IMR-90 (cell line): ENCODE results near the gene GATA3. TPM values are rescaled to one million over a fixed set of nuclear protein-coding genes. Genes with fewer than 3 reads are reported as not detected.

Experiments used
- ATAC-seq: fragments of 200-7000 bp; cut with Tn5 transposase; 2 replicates; pipeline ENCODE4 v1.9.1; 2020; ENCODE audit warnings: low read depth, mild to moderate bottlenecking, moderate library complexity
- BruUV-seq: library from RNA; stranded (reverse); fragments of 400-500 nt; replicated peaks from 2 replicates; lab custom pipeline; 2021; lab: Mats Ljungman, UMichigan
- CTCF ChIA-PET: fragments of 300-600 bp; formaldehyde crosslinking; extraction: SDS; loops from one replicate; lab custom pipeline; 2021; ENCODE audit warnings: antibody characterized with exemption; lab: Yijun Ruan, JAX
- POLR2A ChIA-PET: fragments of 300-600 bp; sonication (Branson Sonifier 250); formaldehyde crosslinking; loops from one replicate; lab custom pipeline; 2022; ENCODE audit warnings: antibody characterized with exemption; ENCODE audit not compliant: unreplicated experiment; lab: Charles Lee
- DNase-seq: peaks from one replicate; pipeline ENCODE4 v3.0.0; 2013
- H2AFZ ChIP-seq: replicated peaks from 2 replicates; pipeline ENCODE3; 2013; ENCODE audit warnings: low read length, mild to moderate bottlenecking; ENCODE audit not compliant: poor library complexity
- H2AK5ac ChIP-seq: 2 replicates; pipeline ENCODE4 v1.6.1; 2013; ENCODE audit warnings: low read depth, low read length, inconsistent platforms
- H2AK9ac ChIP-seq: replicated peaks from 2 replicates; pipeline ENCODE3; 2013; ENCODE audit warnings: mild to moderate bottlenecking, low read depth, low read length, moderate library complexity; ENCODE audit not compliant: poor library complexity
- H2BK120ac ChIP-seq: 2 replicates; pipeline ENCODE4 v1.6.1; 2013; ENCODE audit warnings: low read depth, low read length, inconsistent platforms
- H2BK15ac ChIP-seq: 3 replicates; pipeline ENCODE4 v1.6.1; 2013; ENCODE audit warnings: low read depth, low read length, inconsistent platforms
- H2BK20ac ChIP-seq: 2 replicates; pipeline ENCODE4 v1.6.1; 2013; ENCODE audit warnings: low read depth, mild to moderate bottlenecking, inconsistent platforms, low read length, moderate library complexity
- H2BK5ac ChIP-seq: 2 replicates; pipeline ENCODE4 v1.6.1; 2013; ENCODE audit warnings: mild to moderate bottlenecking, low read depth, low read length, inconsistent platforms; ENCODE audit not compliant: poor library complexity, severe bottlenecking
- H3K14ac ChIP-seq: replicated peaks from 2 replicates; pipeline ENCODE4 v1.6.1; 2013; ENCODE audit warnings: low read depth, low read length, inconsistent platforms
- H3K18ac ChIP-seq: 2 replicates; pipeline ENCODE4 v1.6.1; 2013; ENCODE audit warnings: low read depth, low read length, control low read depth
- H3K23ac ChIP-seq: 2 replicates; pipeline ENCODE4 v1.6.1; 2013; ENCODE audit warnings: low read depth, low read length, inconsistent platforms
- H3K27ac ChIP-seq: 2 replicates; pipeline ENCODE4 v1.5.1; 2013; ENCODE audit warnings: mild to moderate bottlenecking, control low read depth, low read length; ENCODE audit not compliant: insufficient read depth
- H3K27me3 ChIP-seq: 2 replicates; pipeline ENCODE4 v1.6.1; 2013; ENCODE audit warnings: low read length; ENCODE audit not compliant: control insufficient read depth, insufficient read depth
- H3K36me3 ChIP-seq: 2 replicates; pipeline ENCODE4 v1.6.1; 2013; ENCODE audit warnings: low read length, mixed read lengths; ENCODE audit not compliant: control insufficient read depth, insufficient read depth
- H3K4ac ChIP-seq: 2 replicates; pipeline ENCODE4 v1.6.1; 2013; ENCODE audit warnings: low read depth, low read length, inconsistent platforms
- H3K4me1 ChIP-seq: 2 replicates; pipeline ENCODE4 v1.6.1; 2013; ENCODE audit warnings: low read length, mixed read lengths; ENCODE audit not compliant: control insufficient read depth, insufficient read depth
- H3K4me2 ChIP-seq: 2 replicates; pipeline ENCODE4 v1.6.1; 2013; ENCODE audit warnings: low read depth, mild to moderate bottlenecking, control low read depth, low read length, moderate library complexity
- H3K4me3 ChIP-seq: 2 replicates; pipeline ENCODE4 v1.5.1; 2013; ENCODE audit warnings: low read depth, mild to moderate bottlenecking, control low read depth, low read length, moderate library complexity; ENCODE audit not compliant: insufficient read depth
- H3K56ac ChIP-seq: 2 replicates; pipeline ENCODE4 v1.6.1; 2013; ENCODE audit warnings: low read length, inconsistent platforms; ENCODE audit not compliant: insufficient read depth; ENCODE audit errors: extremely low read depth
- H3K79me1 ChIP-seq, 2 experiments: 2 replicates each; pipeline ENCODE4 v1.6.1; 2013; ENCODE audit warnings: low read length in 2 of 2, inconsistent platforms in 1 of 2, low read depth in 1 of 2
- H3K9ac ChIP-seq: 2 replicates; pipeline ENCODE4 v1.6.1; 2013; ENCODE audit warnings: low read depth, low read length, control low read depth
- H3K9me1 ChIP-seq: 2 replicates; pipeline ENCODE4 v1.6.1; 2013; ENCODE audit warnings: low read length, inconsistent platforms; ENCODE audit not compliant: insufficient read depth
- H3K9me3 ChIP-seq: 2 replicates; pipeline ENCODE4 v1.6.1; 2013; ENCODE audit warnings: low read length; ENCODE audit not compliant: control insufficient read depth, insufficient read depth
- H4K20me1 ChIP-seq: 2 replicates; pipeline ENCODE4 v1.6.1; 2013; ENCODE audit warnings: low read length, inconsistent platforms; ENCODE audit not compliant: insufficient read depth
- H4K5ac ChIP-seq: 2 replicates; pipeline ENCODE4 v1.6.1; 2013; ENCODE audit warnings: mild to moderate bottlenecking, low read depth, low read length, control low read depth
- H4K8ac ChIP-seq, 2 experiments: 2 replicates each; pipeline ENCODE4 v1.6.1; 2013; ENCODE audit warnings: low read depth in 2 of 2, low read length in 2 of 2, control low read depth in 1 of 2, inconsistent platforms in 1 of 2
- H4K91ac ChIP-seq: 2 replicates; pipeline ENCODE4 v1.6.1; 2013; ENCODE audit warnings: low read depth, low read length, inconsistent platforms; ENCODE audit not compliant: insufficient read depth
- BHLHE40 ChIP-seq: fragments of 150-350 bp; IDR thresholded peaks from 2 replicates; pipeline ENCODE4 v1.6.1; 2016; ENCODE audit warnings: mild to moderate bottlenecking, low read depth, low read length
- CEBPB ChIP-seq: IDR thresholded peaks from 2 replicates; pipeline ENCODE4 v1.6.1; 2012; ENCODE audit warnings: low read depth, low read length, improper control_type of control experiment
- CHD1 ChIP-seq: IDR thresholded peaks from 2 replicates; pipeline ENCODE4 v1.6.1; 2012; ENCODE audit warnings: low read depth, low read length, improper control_type of control experiment
- FOS ChIP-seq: fragments of 150-350 bp; IDR thresholded peaks from 2 replicates; pipeline ENCODE4 v1.6.1; 2016; ENCODE audit warnings: low read depth, low read length
- MAFK ChIP-seq: IDR thresholded peaks from 2 replicates; pipeline ENCODE4 v1.6.1; 2012; ENCODE audit warnings: low read depth, low read length, improper control_type of control experiment
- MAZ ChIP-seq: IDR thresholded peaks from 2 replicates; pipeline ENCODE4 v1.6.1; 2012; ENCODE audit warnings: low read depth, mild to moderate bottlenecking, low read length, improper control_type of control experiment, moderate library complexity, borderline replicate concordance
- MXI1 ChIP-seq: IDR thresholded peaks from 2 replicates; pipeline ENCODE4 v1.6.1; 2012; ENCODE audit warnings: low read depth, mild to moderate bottlenecking, low read length, moderate library complexity, borderline replicate concordance
- NFE2L2 ChIP-seq: fragments of 150-350 bp; IDR thresholded peaks from 2 replicates; pipeline ENCODE4 v1.6.1; 2016; ENCODE audit warnings: low read depth, mild to moderate bottlenecking, low read length
- POLR2A ChIP-seq: IDR thresholded peaks from 2 replicates; pipeline ENCODE4 v1.6.1; 2012; ENCODE audit warnings: mild to moderate bottlenecking, low read depth, low read length
- RAD21 ChIP-seq: IDR thresholded peaks from 2 replicates; pipeline ENCODE4 v1.6.1; 2012; ENCODE audit warnings: low read length, improper control_type of control experiment
- RCOR1 ChIP-seq: IDR thresholded peaks from 2 replicates; pipeline ENCODE4 v1.6.1; 2012; ENCODE audit warnings: mild to moderate bottlenecking, low read length, improper control_type of control experiment; ENCODE audit not compliant: insufficient replicate concordance
- RFX5 ChIP-seq: IDR thresholded peaks from 2 replicates; pipeline ENCODE4 v1.8.0; 2012; ENCODE audit warnings: low read depth, mild to moderate bottlenecking, low read length, moderate library complexity
- SMC3 ChIP-seq: fragments of 150-350 bp; IDR thresholded peaks from 2 replicates; pipeline ENCODE4 v1.6.1; 2016; ENCODE audit warnings: low read depth, mild to moderate bottlenecking, antibody characterized with exemption, low read length, moderate library complexity
- USF2 ChIP-seq: fragments of 150-350 bp; IDR thresholded peaks from 2 replicates; pipeline ENCODE4 v1.6.1; 2017; ENCODE audit warnings: mild to moderate bottlenecking, antibody characterized with exemption, low read length, low read depth
- WGBS, 2 experiments: methylation state at CpG; one replicate each; pipeline versions ENCODE4 v1.1.5 to v1.1.7; 2013; ENCODE audit warnings: missing lambda C conversion rate in 2 of 2; ENCODE audit not compliant: insufficient read length in 1 of 2; ENCODE audit errors: extremely low coverage in 2 of 2; 5-methylcytosine and 5-hydroxymethylcytosine counted together
- dilution Hi-C: fragments of 300-500 bp; cut with HindIII; formaldehyde crosslinking; loops from one replicate; pipeline ENCODE4 v1.14.3; 2018; ENCODE audit warnings: low sequenced_read_pairs; ENCODE audit not compliant: unreplicated experiment
- in situ Hi-C: fragments of 300-500 bp; cut with MboI; formaldehyde crosslinking; loops from 3 replicates; pipeline ENCODE4 v1.14.3; 2019; ENCODE audit warnings: low sequenced_read_pairs, inconsistent platforms, mixed read lengths
- intact Hi-C: fragments of 100-400 bp; cut with micrococcal nuclease; formaldehyde crosslinking; loops from 2 replicates; pipeline ENCODE4 v1.10.0; 2022
- polyA plus RNA-seq, 3 experiments: library from polyadenylated mRNA; depleted of rRNA; stranded (reverse); fragments of >200 nt; gene quantifications; 2 replicates each; pipeline ENCODE4 v1.2.3, GENCODE V29; 2012; ENCODE audit warnings: low replicate concordance in 1 of 3
- total RNA-seq: library from RNA; depleted of rRNA; stranded (reverse); fragments of >200 nt; gene quantifications from 2 replicates; pipeline ENCODE4 v1.2.3, GENCODE V29; 2012
- TF ChIP-seq, protein P1 (sequence below): conservative IDR thresholded peaks from 2 replicates; pipeline ENCODE4 v1.5.1; 2012; ENCODE audit warnings: mild to moderate bottlenecking, low read depth, low read length, improper control_type of control experiment
- TF ChIP-seq, protein P2 (sequence below): fragments of 150-350 bp; IDR thresholded peaks from 2 replicates; pipeline ENCODE4 v1.6.1; 2016; ENCODE audit warnings: low read depth, mild to moderate bottlenecking, low read length, moderate library complexity, borderline replicate concordance

The GATA3 gene
- total and polyA plus RNA-seq, 2 of the 4 experiments (the other 2 are of a cell fraction), result 0.21 TPM; not detected in 1

- DNase-seq, result no peak
- in situ Hi-C loops, result no loop called here
These were observed 10.1 kb upstream of the GATA3 start for GRCh38 chr10:8044331-8044907.

More at GRCh38 chr10:8044331-8044907, 10.1 kb upstream of the GATA3 start:
- Histone ChIP-seq H2AFZ (no peak overlapping the region), H3K79me1 (no peaks in the 10 kb centered on the region), H2BK120ac (no peak overlapping the region), H2BK15ac (no peak overlapping the region), H3K56ac (no peak overlapping the region), H3K4me2 (no peak overlapping the region; the same call in 1 of the 2 replicates), H4K20me1 (no peaks in the 10 kb centered on the region), H2AK9ac (no peak overlapping the region), H3K27ac (no peak overlapping the region), H2BK20ac (no peak overlapping the region), H3K4me3 (no peak overlapping the region), H3K9ac (no peak overlapping the region), H4K91ac (no peak overlapping the region), H2BK5ac (no peak overlapping the region), H3K4me1 (0 out of 2 replicates have a peak, but pooled peaks cover 1% of the 10 kb centered on the region), H4K5ac (no peak overlapping the region), H3K27me3 (peaks cover 97% of the 10 kb centered on the region), H3K23ac (no peak overlapping the region), H3K4ac (no peak overlapping the region), H2AK5ac (no peak overlapping the region), H3K36me3 (no peaks in the 10 kb centered on the region), H4K8ac (no peak overlapping the region), H3K18ac (no peak overlapping the region), H3K9me1 (no peaks in the 10 kb centered on the region), H3K9me3 (peaks cover 11% of the 10 kb centered on the region; the same call in 1 of the 2 replicates), H3K14ac (no peak overlapping the region)
- CTCF ChIA-PET, result no interaction called here
- no TSS peak for BruUV-seq
- no peak for ATAC-seq
- no CpG with 5 or more reads among the region's 12 CpGs for WGBS, 2 experiments
- POLR2A ChIA-PET, result no interaction called here
- intact Hi-C loops, result no loop called here
- dilution Hi-C loops, result no loop called here
- TF ChIP-seq NFE2L2 (no peak), CHD1 (no peak), MAFK (no peak), BHLHE40 (no peak), MAZ (no peak), USF2 (no peak), CEBPB (no peak), POLR2A (no peak), RFX5 (no peak), RCOR1 (no peak), SMC3 (no peak), RAD21 (no peak), FOS (no peak), MXI1 (no peak)
- TF ChIP-seq, protein P1, sequence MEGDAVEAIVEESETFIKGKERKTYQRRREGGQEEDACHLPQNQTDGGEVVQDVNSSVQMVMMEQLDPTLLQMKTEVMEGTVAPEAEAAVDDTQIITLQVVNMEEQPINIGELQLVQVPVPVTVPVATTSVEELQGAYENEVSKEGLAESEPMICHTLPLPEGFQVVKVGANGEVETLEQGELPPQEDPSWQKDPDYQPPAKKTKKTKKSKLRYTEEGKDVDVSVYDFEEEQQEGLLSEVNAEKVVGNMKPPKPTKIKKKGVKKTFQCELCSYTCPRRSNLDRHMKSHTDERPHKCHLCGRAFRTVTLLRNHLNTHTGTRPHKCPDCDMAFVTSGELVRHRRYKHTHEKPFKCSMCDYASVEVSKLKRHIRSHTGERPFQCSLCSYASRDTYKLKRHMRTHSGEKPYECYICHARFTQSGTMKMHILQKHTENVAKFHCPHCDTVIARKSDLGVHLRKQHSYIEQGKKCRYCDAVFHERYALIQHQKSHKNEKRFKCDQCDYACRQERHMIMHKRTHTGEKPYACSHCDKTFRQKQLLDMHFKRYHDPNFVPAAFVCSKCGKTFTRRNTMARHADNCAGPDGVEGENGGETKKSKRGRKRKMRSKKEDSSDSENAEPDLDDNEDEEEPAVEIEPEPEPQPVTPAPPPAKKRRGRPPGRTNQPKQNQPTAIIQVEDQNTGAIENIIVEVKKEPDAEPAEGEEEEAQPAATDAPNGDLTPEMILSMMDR, result no peak
- TF ChIP-seq, protein P2, sequence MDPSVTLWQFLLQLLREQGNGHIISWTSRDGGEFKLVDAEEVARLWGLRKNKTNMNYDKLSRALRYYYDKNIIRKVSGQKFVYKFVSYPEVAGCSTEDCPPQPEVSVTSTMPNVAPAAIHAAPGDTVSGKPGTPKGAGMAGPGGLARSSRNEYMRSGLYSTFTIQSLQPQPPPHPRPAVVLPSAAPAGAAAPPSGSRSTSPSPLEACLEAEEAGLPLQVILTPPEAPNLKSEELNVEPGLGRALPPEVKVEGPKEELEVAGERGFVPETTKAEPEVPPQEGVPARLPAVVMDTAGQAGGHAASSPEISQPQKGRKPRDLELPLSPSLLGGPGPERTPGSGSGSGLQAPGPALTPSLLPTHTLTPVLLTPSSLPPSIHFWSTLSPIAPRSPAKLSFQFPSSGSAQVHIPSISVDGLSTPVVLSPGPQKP, result no peak
